Osteoblast (primary cell): Measurements from ENCODE around the gene SHH. TPM values are rescaled to one million over a fixed set of nuclear protein-coding genes. Genes with fewer than 3 reads are reported as not detected.

Source experiments
- DNase-seq: peaks from one replicate; pipeline ENCODE4 v3.0.0; 2011; ENCODE audit warnings: low spot score, mixed read lengths; ENCODE audit not compliant: insufficient read length; ENCODE audit errors: missing footprints
- H2AFZ ChIP-seq: 2 replicates; pipeline ENCODE4 v1.6.0; 2011; ENCODE audit warnings: mild to moderate bottlenecking, low read length
- H3K27ac ChIP-seq: 2 replicates; pipeline ENCODE4 v1.5.1; 2011; ENCODE audit warnings: mild to moderate bottlenecking, low read depth, low read length, moderate library complexity
- H3K27me3 ChIP-seq: 2 replicates; pipeline ENCODE4 v1.6.0; 2012; ENCODE audit warnings: mild to moderate bottlenecking, control low read depth, inconsistent platforms, low read length, moderate library complexity; ENCODE audit not compliant: insufficient read depth
- H3K36me3 ChIP-seq: 2 replicates; pipeline ENCODE4 v1.5.1; 2011; ENCODE audit warnings: mild to moderate bottlenecking, low read length, control low read depth, moderate library complexity; ENCODE audit not compliant: insufficient read depth
- H3K4me1 ChIP-seq: 2 replicates; pipeline ENCODE4 v1.5.1; 2011; ENCODE audit warnings: mild to moderate bottlenecking, low read length, control low read depth, moderate library complexity; ENCODE audit not compliant: insufficient read depth
- H3K4me2 ChIP-seq: 2 replicates; pipeline ENCODE4 v1.6.0; 2011; ENCODE audit warnings: mild to moderate bottlenecking, low read length; ENCODE audit not compliant: insufficient read depth
- H3K4me3 ChIP-seq: fragments of 200-600 bp; sonication (generic); 3 replicates; pipeline ENCODE4 v1.5.1; 2012; ENCODE audit warnings: mild to moderate bottlenecking, low read length, inconsistent platforms; ENCODE audit not compliant: insufficient read depth
- H3K79me2 ChIP-seq: 2 replicates; pipeline ENCODE4 v1.6.0; 2012; ENCODE audit warnings: mild to moderate bottlenecking, low read length, control low read depth, inconsistent platforms; ENCODE audit not compliant: insufficient read depth
- H3K9me3 ChIP-seq: 2 replicates; pipeline ENCODE4 v1.5.1; 2011; ENCODE audit warnings: low read depth, low read length, control low read depth
- H4K20me1 ChIP-seq: 2 replicates; pipeline ENCODE4 v1.6.0; 2012; ENCODE audit warnings: mild to moderate bottlenecking, low read length, control low read depth; ENCODE audit not compliant: insufficient read depth
- CTCF ChIP-seq: IDR thresholded peaks from 2 replicates; pipeline ENCODE4 v1.5.1; 2011; ENCODE audit warnings: mild to moderate bottlenecking, low read depth, low read length, moderate library complexity; ENCODE audit errors: extremely low read depth
- total RNA-seq: library from RNA; depleted of rRNA; stranded (reverse); fragments of >200 nt; gene quantifications from 2 replicates; pipeline ENCODE4 v1.2.3, GENCODE V29; 2012

SHH gene
- total RNA-seq, 1 donor, result not detected

- Histone ChIP-seq H3K4me2 (no peak overlapping the region), H3K27me3 (no peaks in the 10 kb centered on the region), H3K9me3 (no peaks in the 10 kb centered on the region), H3K79me2 (peaks cover 64% of the 10 kb centered on the region), H3K4me3 (no peak overlapping the region), H3K36me3 (peaks cover 31% of the 10 kb centered on the region), H4K20me1 (peaks cover 33% of the 10 kb centered on the region), H2AFZ (no peak overlapping the region), H3K27ac (no peak overlapping the region), H3K4me1 (no peaks in the 10 kb centered on the region)
- TF ChIP-seq CTCF, result no peak
- no peak for DNase-seq
Observed at GRCh38 chr7:155762036-155762435, 50.2 kb downstream of the SHH start.

- Histone ChIP-seq H4K20me1 (peaks cover 40% of the 10 kb centered on the region), H3K4me2 (no peak overlapping the region), H3K27me3 (no peaks in the 10 kb centered on the region), H3K79me2 (peaks cover 72% of the 10 kb centered on the region), H3K27ac (no peak overlapping the region), H2AFZ (no peak overlapping the region), H3K36me3 (peaks cover 22% of the 10 kb centered on the region), H3K4me3 (no peak overlapping the region), H3K4me1 (no peaks in the 10 kb centered on the region), H3K9me3 (no peaks in the 10 kb centered on the region)
- no peak for TF ChIP-seq CTCF
- DNase-seq, result no peak
Observed at GRCh38 chr7:155761162-155761561, 51.1 kb downstream of the SHH start.

GRCh38 chr7:155759740-155760430 is 52.4 kb downstream of the SHH start:
- Histone ChIP-seq H3K9me3 (no peaks in the 10 kb centered on the region), H3K4me1 (no peaks in the 10 kb centered on the region), H4K20me1 (peaks cover 46% of the 10 kb centered on the region), H3K4me3 (no peak overlapping the region), H3K27me3 (no peaks in the 10 kb centered on the region), H3K36me3 (peaks cover 11% of the 10 kb centered on the region), H3K79me2 (peaks cover 83% of the 10 kb centered on the region), H2AFZ (no peak overlapping the region), H3K4me2 (no peak overlapping the region), H3K27ac (no peak overlapping the region)
- DNase-seq, result no peak
- TF ChIP-seq CTCF, result no peak

- H3K79me2 ChIP-seq, result peaks cover 90% of the 10 kb centered on the region
- no peak for TF ChIP-seq CTCF
- no peaks in the 10 kb centered on the region for H3K4me1 ChIP-seq
- H3K27ac ChIP-seq, result no peak overlapping the region
- no peak for DNase-seq
- no peaks in the 10 kb centered on the region for H3K9me3 ChIP-seq
- H3K4me3 ChIP-seq, result no peak overlapping the region
- H4K20me1 ChIP-seq, result peaks cover 56% of the 10 kb centered on the region
- no peak overlapping the region for H3K4me2 ChIP-seq
- no peak overlapping the region for H2AFZ ChIP-seq
- H3K27me3 ChIP-seq, result no peaks in the 10 kb centered on the region
- H3K36me3 ChIP-seq, result no peaks in the 10 kb centered on the region
Observed at GRCh38 chr7:155758348-155758747, 53.9 kb downstream of the SHH start.
